Right atrium auricular region (tissue), 2 donors: ENCODE measurements around the gene ATF7IP. TPM values are rescaled to one million over a fixed set of nuclear protein-coding genes. Genes with fewer than 3 reads are reported as not detected.

Experiments
- DNase-seq: peaks from one replicate; pipeline ENCODE4 v3.0.0-alpha.2; 2019; ENCODE audit warnings: low spot score
- H3K27ac ChIP-seq, 2 donors: fragments of 200-600 bp; sonication (generic); 1 replicate in 1 of 2; 2 replicates in 1 of 2; pipeline ENCODE4 v1.5.1; 2016 to 2019
- H3K27me3 ChIP-seq, 2 donors: fragments of 200-600 bp; sonication (generic); one replicate each; pipeline versions ENCODE4 v1.5.1 to v1.6.0; 2017 to 2019
- H3K36me3 ChIP-seq: fragments of 200-600 bp; sonication (generic); one replicate; pipeline ENCODE4 v1.5.1; 2016
- H3K4me1 ChIP-seq, 2 donors: fragments of 200-600 bp; sonication (generic); one replicate each; pipeline versions ENCODE4 v1.5.1 to v1.6.0; 2017 to 2019
- H3K4me3 ChIP-seq, 2 donors: fragments of 200-600 bp; sonication (generic); 1 replicate in 1 of 2; 2 replicates in 1 of 2; pipeline ENCODE4 v1.5.1; 2017 to 2019; ENCODE audit warnings: mild to moderate bottlenecking in 1 of 2, moderate library complexity in 1 of 2
- H3K9me3 ChIP-seq, 2 donors: fragments of 200-600 bp; sonication (generic); one replicate each; pipeline ENCODE4 v1.5.1; 2019
- CTCF ChIP-seq, 2 donors: fragments of 200-600 bp; sonication (generic); IDR thresholded peaks; one replicate each; pipeline ENCODE4 v1.5.1; 2019; ENCODE audit warnings: antibody characterized with exemption in 2 of 2
- total RNA-seq, 2 donors: library from RNA; depleted of rRNA; stranded (reverse); fragments of >200 nt; gene quantifications; one replicate each; pipeline ENCODE4 v1.1.0, GENCODE V29; 2016

Gene ATF7IP
- total RNA-seq, 2 donors from 2014 or later = 33.1 to 39.7 TPM

- peaks cover 11% of the 10 kb centered on the region for H3K36me3 ChIP-seq
- H3K4me3 ChIP-seq = no peak overlapping the region
- H3K9me3 ChIP-seq = no peaks in the 10 kb centered on the region
- H3K27me3 ChIP-seq = no peaks in the 10 kb centered on the region
- DNase-seq = no peak
- TF ChIP-seq CTCF (IDR thresholded peaks at IDR 0.05) = no peak
- H3K27ac ChIP-seq = no peak overlapping the region
- peaks cover 0 to 22% of the 10 kb centered on the region in 2 donors for H3K4me1 ChIP-seq
Observed at GRCh38 chr12:14426792-14427191, 61.3 kb downstream of the ATF7IP start.

- Histone ChIP-seq H3K9me3 (no peaks in the 10 kb centered on the region), H3K4me1 (peaks cover 0 to 33% of the 10 kb centered on the region in 2 donors), H3K27ac (no peak overlapping the region), H3K27me3 (no peaks in the 10 kb centered on the region), H3K4me3 (no peak overlapping the region), H3K36me3 (peaks cover 11% of the 10 kb centered on the region)
- TF ChIP-seq CTCF (IDR thresholded peaks at IDR 0.05) = no peak
- no peak for DNase-seq
Observed at GRCh38 chr12:14427929-14428328, 62.4 kb downstream of the ATF7IP start.

- Histone ChIP-seq H3K4me1 (peaks cover 0 to 36% of the 10 kb centered on the region in 2 donors), H3K9me3 (no peaks in the 10 kb centered on the region), H3K4me3 (no peak overlapping the region), H3K36me3 (no peaks in the 10 kb centered on the region), H3K27ac (no peak overlapping the region), H3K27me3 (no peaks in the 10 kb centered on the region)
- no peak for DNase-seq
- no peak for TF ChIP-seq CTCF (IDR thresholded peaks at IDR 0.05)
Observed at GRCh38 chr12:14430394-14430986, 65.0 kb downstream of the ATF7IP start.

- DNase-seq = no peak
- H3K9me3 ChIP-seq = no peaks in the 10 kb centered on the region
- H3K4me3 ChIP-seq = no peak overlapping the region
- peaks cover 12% of the 10 kb centered on the region for H3K36me3 ChIP-seq
- no peaks in the 10 kb centered on the region for H3K27me3 ChIP-seq
- peaks cover 0 to 26% of the 10 kb centered on the region in 2 donors for H3K4me1 ChIP-seq
- TF ChIP-seq CTCF (IDR thresholded peaks at IDR 0.05) = no peak
- H3K27ac ChIP-seq = peak overlapping the region in 1 of 2 donors; percentile 35
Observed at GRCh38 chr12:14431975-14432374, 66.5 kb downstream of the ATF7IP start.

- DNase-seq = no peak
- H3K4me3 ChIP-seq = no peak overlapping the region
- no peaks in the 10 kb centered on the region for H3K27me3 ChIP-seq
- no peak for TF ChIP-seq CTCF (IDR thresholded peaks at IDR 0.05)
- H3K36me3 ChIP-seq = peaks cover 34% of the 10 kb centered on the region
- no peaks in the 10 kb centered on the region for H3K9me3 ChIP-seq
- peaks cover 0 to 14% of the 10 kb centered on the region in 2 donors for H3K4me1 ChIP-seq
- H3K27ac ChIP-seq = no peak overlapping the region
Observed at GRCh38 chr12:14435627-14436026, 70.1 kb downstream of the ATF7IP start.
